Activated naive CD8-positive, alpha-beta T cell treated with anti-CD3 and anti-CD28 coated beads for 36 hours (primary cell): ENCODE measurements around the gene TCF7L2. TPM values are rescaled to one million over a fixed set of nuclear protein-coding genes. Genes with fewer than 3 reads are reported as not detected.

Experiments used
- DNase-seq: peaks from one replicate; pipeline ENCODE4 v3.0.0; 2021
- H3K27ac Mint-ChIP-seq: one replicate; pipeline ENCODE4 v1.8.0; 2022; ENCODE audit warnings: mild to moderate bottlenecking, moderate library complexity, mixed read lengths
- H3K27me3 Mint-ChIP-seq: one replicate; pipeline ENCODE4 v1.8.0; 2022; ENCODE audit warnings: mild to moderate bottlenecking, mixed read lengths
- H3K36me3 Mint-ChIP-seq: one replicate; pipeline ENCODE4 v1.8.0; 2021; ENCODE audit warnings: mild to moderate bottlenecking, mixed read lengths
- H3K4me1 Mint-ChIP-seq: one replicate; pipeline ENCODE4 v1.8.0; 2021; ENCODE audit warnings: mixed read lengths
- H3K4me3 Mint-ChIP-seq: one replicate; pipeline ENCODE4 v1.8.0; 2022; ENCODE audit warnings: mild to moderate bottlenecking, moderate library complexity, mixed read lengths
- H3K9me3 Mint-ChIP-seq: one replicate; pipeline ENCODE4 v1.8.0; 2022; ENCODE audit warnings: mixed read lengths
- total RNA-seq, 2 experiments: library from RNA; stranded (reverse); gene quantifications; one replicate each; pipeline ENCODE4 v1.2.3, GENCODE V29; 2021

The TCF7L2 gene
- total RNA-seq: 1 to 10 TPM; 1.1 to 1.5 TPM

- Mint-ChIP-seq H3K27ac (peak within 1 kb of the TSS; percentile 84), H3K9me3 (no peaks in the 10 kb centered on the region), H3K36me3 (no peaks in the 10 kb centered on the region), H3K27me3 (peaks cover 43% of the 10 kb centered on the region), H3K4me1 (peaks cover 20% of the 10 kb centered on the region), H3K4me3 (peak within 1 kb of the TSS; percentile 94)
- DNase-seq: peak; percentile 48
Measured at GRCh38 chr10:112949875-112950507, at the start of gene TCF7L2. TCF7L2 (plus strand) TSS chr10:112950247; CDS start chr10:112950757, 510 bp downstream.

GRCh38 chr10:112902730-112903129, 47.3 kb upstream of the TCF7L2 start:
- Mint-ChIP-seq H3K27me3 (no peaks in the 10 kb centered on the region), H3K9me3 (no peaks in the 10 kb centered on the region), H3K4me1 (no peaks in the 10 kb centered on the region), H3K27ac (no peak overlapping the region), H3K36me3 (no peaks in the 10 kb centered on the region), H3K4me3 (no peak overlapping the region)
- DNase-seq: no peak

- no peaks in the 10 kb centered on the region for H3K36me3 Mint-ChIP-seq
- H3K27me3 Mint-ChIP-seq: no peaks in the 10 kb centered on the region
- H3K4me3 Mint-ChIP-seq: no peak overlapping the region
- H3K27ac Mint-ChIP-seq: no peak overlapping the region
- no peaks in the 10 kb centered on the region for H3K4me1 Mint-ChIP-seq
- no peak for DNase-seq
- H3K9me3 Mint-ChIP-seq: no peaks in the 10 kb centered on the region
Measured at GRCh38 chr10:112904000-112904399, 46.0 kb upstream of the TCF7L2 start.

DNA sequence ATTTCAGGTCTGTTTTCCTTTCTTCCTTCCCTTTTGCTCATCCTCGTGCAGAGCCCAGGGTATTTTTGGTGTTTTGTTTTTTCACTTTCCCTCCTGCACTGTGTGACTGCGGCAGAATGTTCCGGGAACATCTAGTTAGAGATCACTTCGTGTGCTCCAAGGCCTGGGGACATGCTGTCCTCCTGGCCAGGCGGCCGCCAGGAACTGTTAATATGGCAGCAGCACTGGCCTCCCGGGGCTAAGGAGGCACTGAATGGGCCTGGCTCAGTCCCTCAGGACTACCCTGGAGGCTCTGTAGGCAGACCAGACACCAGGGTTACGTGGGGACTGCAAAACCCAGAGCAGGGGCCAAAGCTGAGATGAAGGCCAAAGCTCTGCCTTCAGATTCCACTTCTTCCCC, 43.1 kb upstream of the TCF7L2 start:
- Mint-ChIP-seq H3K27ac (no peak overlapping the region), H3K9me3 (no peaks in the 10 kb centered on the region), H3K4me3 (no peak overlapping the region), H3K36me3 (no peaks in the 10 kb centered on the region), H3K4me1 (no peaks in the 10 kb centered on the region), H3K27me3 (no peaks in the 10 kb centered on the region)
- no peak for DNase-seq

DNA sequence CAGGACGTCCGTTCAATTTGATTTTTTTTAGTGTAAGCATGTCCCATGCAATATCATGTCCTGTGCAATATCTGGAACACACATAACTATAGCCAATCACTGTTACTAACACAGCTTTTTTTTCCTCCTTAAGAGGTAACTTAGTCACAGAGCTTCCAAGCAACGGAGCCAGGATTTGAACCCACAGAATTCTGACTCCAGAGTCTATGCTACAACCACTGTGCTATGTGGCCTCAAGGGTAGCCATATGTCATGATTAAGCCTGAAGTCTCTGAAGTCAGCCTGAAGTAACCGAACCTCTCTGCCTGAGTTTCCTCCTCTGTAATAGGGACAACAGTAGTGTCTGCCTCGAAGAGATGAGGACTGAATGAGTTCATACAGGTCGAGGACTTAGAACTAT, 42.2 kb upstream of the TCF7L2 start:
- Mint-ChIP-seq H3K27ac (no peak overlapping the region), H3K36me3 (no peaks in the 10 kb centered on the region), H3K27me3 (no peaks in the 10 kb centered on the region), H3K4me3 (no peak overlapping the region), H3K4me1 (no peaks in the 10 kb centered on the region), H3K9me3 (peaks cover 1% of the 10 kb centered on the region)
- no peak for DNase-seq

DNA sequence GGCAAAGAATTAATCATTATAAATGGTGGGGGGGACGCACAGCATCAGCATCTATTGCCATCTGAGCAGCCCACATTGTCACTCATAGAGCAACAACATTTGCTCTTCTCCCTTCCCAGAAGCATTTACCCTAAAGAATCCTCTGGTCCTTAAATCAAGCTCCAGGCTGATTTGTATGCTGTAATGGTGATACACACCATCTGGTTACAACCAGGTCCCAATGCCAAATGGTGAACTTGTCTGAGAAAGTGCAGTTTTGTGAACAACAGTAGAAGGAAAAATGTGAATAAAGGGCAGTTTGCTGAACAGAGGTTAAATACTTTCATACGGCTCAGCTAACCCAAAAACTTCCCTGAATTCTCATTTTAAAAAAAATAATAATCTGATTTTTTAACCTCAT, 38.8 kb upstream of the TCF7L2 start:
- no peak overlapping the region for H3K4me3 Mint-ChIP-seq
- DNase-seq: no peak
- H3K27me3 Mint-ChIP-seq: no peaks in the 10 kb centered on the region
- H3K9me3 Mint-ChIP-seq: peaks cover 4% of the 10 kb centered on the region
- no peaks in the 10 kb centered on the region for H3K4me1 Mint-ChIP-seq
- H3K36me3 Mint-ChIP-seq: no peaks in the 10 kb centered on the region
- no peak overlapping the region for H3K27ac Mint-ChIP-seq

GRCh38 chr10:112912410-112912928, 37.6 kb upstream of the TCF7L2 start:
- Mint-ChIP-seq H3K27ac (no peak overlapping the region), H3K27me3 (no peaks in the 10 kb centered on the region), H3K36me3 (no peaks in the 10 kb centered on the region), H3K9me3 (peaks cover 4% of the 10 kb centered on the region), H3K4me1 (no peaks in the 10 kb centered on the region), H3K4me3 (no peak overlapping the region)
- no peak for DNase-seq

GRCh38 chr10:112913255-112913654, 36.8 kb upstream of the TCF7L2 start:
- H3K27ac Mint-ChIP-seq: no peak overlapping the region
- no peaks in the 10 kb centered on the region for H3K36me3 Mint-ChIP-seq

GRCh38 chr10:112913661-112914287, 36.3 kb upstream of the TCF7L2 start:
- peaks cover 4% of the 10 kb centered on the region for H3K9me3 Mint-ChIP-seq
- no peaks in the 10 kb centered on the region for H3K36me3 Mint-ChIP-seq
- no peak overlapping the region for H3K4me3 Mint-ChIP-seq
- no peak for DNase-seq
- H3K27me3 Mint-ChIP-seq: no peaks in the 10 kb centered on the region
- no peak overlapping the region for H3K27ac Mint-ChIP-seq
- H3K4me1 Mint-ChIP-seq: no peaks in the 10 kb centered on the region

More at GRCh38 chr10:112913255-112913654, 36.8 kb upstream of the TCF7L2 start:
- no peaks in the 10 kb centered on the region for H3K4me1 Mint-ChIP-seq
- DNase-seq: no peak
- H3K27me3 Mint-ChIP-seq: no peaks in the 10 kb centered on the region
- no peak overlapping the region for H3K4me3 Mint-ChIP-seq
- H3K9me3 Mint-ChIP-seq: peaks cover 4% of the 10 kb centered on the region

DNA sequence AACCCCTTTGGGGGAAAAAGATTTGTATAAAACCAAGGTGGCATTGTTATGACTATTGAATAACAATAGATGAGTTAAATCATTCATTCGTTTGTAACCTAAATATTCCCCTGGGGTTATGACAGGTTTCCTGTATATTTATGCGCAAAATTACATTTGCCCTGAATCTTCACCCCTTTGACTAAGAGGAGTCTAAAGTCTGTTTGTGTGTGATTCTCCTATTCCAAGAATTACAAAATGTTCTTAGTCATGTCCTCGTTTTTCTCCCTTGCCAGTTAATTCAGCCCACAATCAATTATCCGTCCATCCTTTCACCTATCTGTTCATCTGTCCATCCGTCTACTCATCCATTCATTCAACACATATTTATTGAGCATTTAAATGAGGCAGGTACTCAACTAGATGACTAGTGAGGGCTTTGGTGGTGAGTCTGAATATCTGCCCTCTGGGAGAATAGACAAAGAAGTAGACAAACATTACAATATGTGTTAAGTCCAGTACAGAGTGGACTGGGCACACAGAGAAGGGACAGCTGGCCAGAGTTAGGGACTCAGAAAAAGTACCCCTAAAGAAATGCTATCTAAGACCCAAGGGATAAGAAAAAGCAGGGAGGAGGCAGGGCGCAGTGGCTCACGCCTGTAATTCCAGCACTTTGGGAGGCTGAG, 35.6 kb upstream of the TCF7L2 start:
- DNase-seq: no peak
- Mint-ChIP-seq H3K4me1 (no peaks in the 10 kb centered on the region), H3K27me3 (no peaks in the 10 kb centered on the region), H3K36me3 (no peaks in the 10 kb centered on the region), H3K27ac (no peak overlapping the region), H3K9me3 (peaks cover 4% of the 10 kb centered on the region), H3K4me3 (no peak overlapping the region)

DNA sequence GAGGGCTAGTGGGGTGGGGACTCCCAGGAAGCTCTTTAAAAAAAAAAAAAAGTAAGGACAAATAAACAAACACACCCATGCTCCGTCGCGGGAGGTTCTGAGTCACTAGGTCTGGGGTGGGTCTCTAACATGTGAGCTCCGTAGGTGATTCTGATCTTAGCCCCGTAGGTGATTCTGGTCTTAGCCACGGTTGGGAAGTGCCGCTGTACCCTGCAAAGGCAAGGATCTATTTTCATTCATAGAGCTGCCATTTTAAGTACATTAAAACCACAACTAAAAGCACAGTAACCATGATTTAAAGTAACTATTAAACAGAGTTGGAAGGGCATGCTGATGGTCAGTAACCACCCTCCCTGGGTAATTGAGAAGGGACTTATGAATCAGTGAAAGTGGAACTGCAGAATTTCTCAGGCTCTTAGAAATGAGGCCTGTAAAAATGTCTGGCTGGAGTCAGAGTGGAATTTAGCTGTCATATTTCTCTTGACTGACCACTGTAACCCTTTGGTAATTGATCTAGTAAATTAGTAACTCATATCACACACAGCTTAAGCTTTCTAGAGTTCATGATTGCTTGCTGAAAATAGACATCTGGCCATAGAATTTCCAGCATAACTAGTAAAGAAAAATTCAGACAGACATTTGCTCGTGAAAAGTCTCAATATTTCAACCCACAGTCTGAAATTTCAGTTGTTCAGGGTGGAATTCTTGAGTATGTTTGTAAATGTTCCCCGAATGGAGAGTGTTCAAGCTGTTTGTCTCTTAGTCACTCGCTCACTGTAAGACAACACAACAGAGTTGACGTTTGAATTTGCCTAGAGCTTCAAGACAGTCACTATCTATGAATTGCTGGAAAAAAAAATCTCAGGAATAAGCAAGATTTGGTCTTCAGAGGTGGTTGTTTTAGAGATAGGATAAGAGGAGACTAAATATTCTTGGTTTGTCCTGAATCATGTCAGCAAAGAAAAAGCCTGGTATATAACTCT, 34.2 kb upstream of the TCF7L2 start:
- Mint-ChIP-seq H3K27me3 (no peaks in the 10 kb centered on the region), H3K36me3 (no peaks in the 10 kb centered on the region), H3K27ac (no peak overlapping the region), H3K9me3 (peaks cover 4% of the 10 kb centered on the region), H3K4me1 (no peaks in the 10 kb centered on the region), H3K4me3 (no peak overlapping the region)
- DNase-seq: no peak

DNA sequence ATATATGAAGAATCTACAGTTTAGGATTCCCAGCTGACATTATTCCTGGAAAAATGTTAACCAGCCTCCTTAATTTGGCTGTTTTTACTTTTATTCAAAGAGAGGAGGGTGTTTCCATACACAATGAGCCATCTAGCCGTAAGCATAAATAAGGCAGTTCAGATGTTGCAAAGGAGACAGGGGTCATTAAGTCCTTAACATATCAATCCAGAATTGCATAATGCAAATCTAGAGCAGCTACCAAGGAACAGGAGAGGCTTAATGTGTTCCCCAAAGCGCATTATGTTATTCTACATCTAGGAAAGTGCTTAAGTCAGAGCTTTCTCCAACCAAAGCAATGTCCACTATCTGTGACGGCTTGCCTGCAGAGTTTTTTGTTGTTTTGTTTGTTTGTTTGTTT, 32.4 kb upstream of the TCF7L2 start:
- peaks cover 4% of the 10 kb centered on the region for H3K9me3 Mint-ChIP-seq
- H3K4me1 Mint-ChIP-seq: no peaks in the 10 kb centered on the region
- DNase-seq: no peak
- H3K27me3 Mint-ChIP-seq: no peaks in the 10 kb centered on the region
- no peaks in the 10 kb centered on the region for H3K36me3 Mint-ChIP-seq
- no peak overlapping the region for H3K4me3 Mint-ChIP-seq
- no peak overlapping the region for H3K27ac Mint-ChIP-seq

- no peak overlapping the region for H3K27ac Mint-ChIP-seq
- no peaks in the 10 kb centered on the region for H3K9me3 Mint-ChIP-seq
- no peaks in the 10 kb centered on the region for H3K36me3 Mint-ChIP-seq
- DNase-seq: no peak
- H3K4me1 Mint-ChIP-seq: no peaks in the 10 kb centered on the region
- H3K27me3 Mint-ChIP-seq: no peaks in the 10 kb centered on the region
- no peak overlapping the region for H3K4me3 Mint-ChIP-seq
Measured at GRCh38 chr10:112918771-112919170, 31.3 kb upstream of the TCF7L2 start.

- H3K9me3 Mint-ChIP-seq: no peaks in the 10 kb centered on the region
- no peak overlapping the region for H3K27ac Mint-ChIP-seq
- H3K4me3 Mint-ChIP-seq: no peak overlapping the region
- no peak for DNase-seq
- H3K27me3 Mint-ChIP-seq: no peaks in the 10 kb centered on the region
- H3K36me3 Mint-ChIP-seq: no peaks in the 10 kb centered on the region
- no peaks in the 10 kb centered on the region for H3K4me1 Mint-ChIP-seq
Measured at GRCh38 chr10:112919721-112920120, 30.3 kb upstream of the TCF7L2 start.
